H1 (cell line): ENCODE measurements around the gene TMEM39B. TPM values are rescaled to one million over a fixed set of nuclear protein-coding genes. Genes with fewer than 3 reads are reported as not detected.

ENCODE experiments used
- CTCF ChIA-PET: fragments of 300-600 bp; sonication (Branson Sonifier 250); formaldehyde crosslinking; loops from one replicate; lab custom pipeline; 2021; ENCODE audit not compliant: partially characterized antibody; lab: Charles Lee
- POLR2A ChIA-PET: fragments of 300-600 bp; sonication (Branson Sonifier 250); formaldehyde crosslinking; loops from one replicate; lab custom pipeline; 2021; ENCODE audit warnings: inconsistent platforms; ENCODE audit not compliant: partially characterized antibody; lab: Charles Lee
- DNase-seq, 2 experiments: peaks; one replicate each; pipeline versions ENCODE4 v3.0.0 to v3.0.0-alpha.2; 2010 to 2022; ENCODE audit warnings: low spot score in 2 of 2, low read depth in 1 of 2, mixed read lengths in 1 of 2
- FAIRE-seq: peaks from 2 replicates; lab custom pipeline; 2011; peaks lifted over from hg19 to GRCh38; lab: Jason Lieb, UNC
- H2AFZ ChIP-seq: 2 replicates; pipeline ENCODE4 v1.8.1; 2012; ENCODE audit warnings: low read length, inconsistent platforms
- H2AK5ac ChIP-seq: 2 replicates; pipeline ENCODE4 v1.6.1; 2013; ENCODE audit warnings: low read depth, low read length
- H2BK120ac ChIP-seq: replicated peaks from 2 replicates; pipeline ENCODE3; 2013; ENCODE audit warnings: low read depth, low read length, inconsistent platforms
- H2BK12ac ChIP-seq: 2 replicates; pipeline ENCODE4 v1.6.1; 2013; ENCODE audit warnings: low read depth, low read length
- H2BK15ac ChIP-seq: 2 replicates; pipeline ENCODE4 v1.6.1; 2013; ENCODE audit warnings: low read length
- H2BK20ac ChIP-seq: 2 replicates; pipeline ENCODE4 v1.6.1; 2013; ENCODE audit warnings: low read length
- H2BK5ac ChIP-seq: 2 replicates; pipeline ENCODE4 v1.6.1; 2013; ENCODE audit warnings: low read depth, low read length
- H3K14ac ChIP-seq: 2 replicates; pipeline ENCODE4 v1.6.1; 2013; ENCODE audit warnings: inconsistent platforms; ENCODE audit not compliant: insufficient read length
- H3K18ac ChIP-seq: 2 replicates; pipeline ENCODE4 v1.6.1; 2013; ENCODE audit warnings: low read length; ENCODE audit errors: extremely low read depth
- H3K23ac ChIP-seq: 2 replicates; pipeline ENCODE4 v1.6.1; 2013; ENCODE audit warnings: inconsistent platforms; ENCODE audit not compliant: insufficient read length
- H3K23me2 ChIP-seq: 2 replicates; pipeline ENCODE4 v1.6.1; 2013; ENCODE audit warnings: low read depth, low read length
- H3K27ac ChIP-seq: 2 replicates; pipeline ENCODE4 v1.6.1; 2011; ENCODE audit warnings: low read depth, low read length, inconsistent platforms
- H3K27me3 ChIP-seq, 4 experiments: replicated peaks in 1 of 4; 1 replicate in 1 of 4; 2 replicates in 3 of 4; pipeline versions ENCODE4 v1.6.1 to v1.8.1; 2011 to 2013; ENCODE audit warnings: low read length in 3 of 4, mild to moderate bottlenecking in 3 of 4, inconsistent platforms in 2 of 4, mixed read lengths in 2 of 4, moderate library complexity in 1 of 4; ENCODE audit not compliant: control insufficient read depth in 3 of 4, insufficient read depth in 3 of 4; ENCODE audit errors: extremely low read depth in 1 of 4
- H3K36me3 ChIP-seq, 4 experiments: 2 replicates each; pipeline versions ENCODE4 v1.6.1 to v1.8.1; 2011 to 2013; ENCODE audit warnings: mild to moderate bottlenecking in 4 of 4, low read length in 3 of 4, moderate library complexity in 2 of 4, control low read depth in 1 of 4, inconsistent platforms in 1 of 4; ENCODE audit not compliant: insufficient read depth in 4 of 4, control insufficient read depth in 2 of 4
- H3K4ac ChIP-seq: replicated peaks from 2 replicates; pipeline ENCODE3; 2013; ENCODE audit warnings: low read length, low read depth, mixed read lengths, inconsistent platforms; ENCODE audit not compliant: insufficient read length
- H3K4me1 ChIP-seq, 4 experiments: replicated peaks in 1 of 4; 1 replicate in 1 of 4; 2 replicates in 3 of 4; pipeline versions ENCODE4 v1.6.1 to v1.8.1; 2011 to 2013; ENCODE audit warnings: low read length in 3 of 4, inconsistent platforms in 2 of 4, mixed read lengths in 1 of 4; ENCODE audit not compliant: insufficient read depth in 4 of 4, control insufficient read depth in 3 of 4
- H3K4me2 ChIP-seq, 2 experiments: 2 replicates each; pipeline versions ENCODE4 v1.6.1 to v1.8.1; 2011 to 2013; ENCODE audit warnings: low read depth in 2 of 2, low read length in 2 of 2, control low read depth in 1 of 2, inconsistent platforms in 1 of 2, mild to moderate bottlenecking in 1 of 2; ENCODE audit not compliant: insufficient read depth in 1 of 2
- H3K4me3 ChIP-seq, 4 experiments: fragments of 200-600, 300-600 bp in 1 of 4; sonication (generic), shearing (Covaris generic), sonication (Bioruptor Twin) in 1 of 4; 2 replicates each; pipeline versions ENCODE4 v1.5.1 to v1.8.1; 2011 to 2016; ENCODE audit warnings: low read length in 4 of 4, low read depth in 3 of 4, control low read depth in 2 of 4, inconsistent platforms in 2 of 4, mild to moderate bottlenecking in 2 of 4, mixed read lengths in 1 of 4, moderate library complexity in 1 of 4; ENCODE audit not compliant: insufficient read depth in 2 of 4; ENCODE audit errors: extremely low read depth in 1 of 4
- H3K56ac ChIP-seq: replicated peaks from 2 replicates; pipeline ENCODE3; 2013; ENCODE audit warnings: low read depth, mild to moderate bottlenecking, mixed read lengths, low read length, inconsistent platforms; ENCODE audit not compliant: insufficient read length
- H3K79me1 ChIP-seq: 2 replicates; pipeline ENCODE4 v1.6.1; 2013; ENCODE audit warnings: low read depth, low read length, control low read depth
- H3K79me2 ChIP-seq, 2 experiments: 2 replicates each; pipeline versions ENCODE4 v1.6.1 to v1.8.1; 2012 to 2013; ENCODE audit warnings: low read length in 2 of 2, mild to moderate bottlenecking in 2 of 2, inconsistent platforms in 1 of 2; ENCODE audit not compliant: insufficient read depth in 2 of 2, control insufficient read depth in 1 of 2
- H3K9ac ChIP-seq, 4 experiments: replicated peaks in 1 of 4; 1 replicate in 1 of 4; 2 replicates in 3 of 4; pipeline versions ENCODE4 v1.6.1 to v1.8.1; 2011 to 2013; ENCODE audit warnings: low read depth in 3 of 4, low read length in 3 of 4, control low read depth in 2 of 4, mild to moderate bottlenecking in 2 of 4, moderate library complexity in 2 of 4, inconsistent platforms in 1 of 4; ENCODE audit errors: extremely low read depth in 1 of 4
- H3K9me3 ChIP-seq, 2 experiments: 2 replicates each; pipeline versions ENCODE4 v1.6.1 to v1.8.1; 2012 to 2013; ENCODE audit warnings: mild to moderate bottlenecking in 2 of 2, moderate library complexity in 2 of 2, control low read depth in 1 of 2, inconsistent platforms in 1 of 2, low read depth in 1 of 2, low read length in 1 of 2, mixed read lengths in 1 of 2; ENCODE audit not compliant: insufficient read depth in 2 of 2
- H4K20me1 ChIP-seq, 2 experiments: replicated peaks in 1 of 2; 2 replicates each; pipeline versions ENCODE3 to v1.8.1; 2011 to 2013; ENCODE audit warnings: inconsistent platforms in 2 of 2, low read length in 2 of 2, mild to moderate bottlenecking in 1 of 2; ENCODE audit not compliant: insufficient read depth in 2 of 2, control insufficient read depth in 1 of 2
- H4K5ac ChIP-seq: 2 replicates; pipeline ENCODE4 v1.6.1; 2013; ENCODE audit warnings: low read length, low read depth, mixed read lengths, inconsistent platforms; ENCODE audit not compliant: insufficient read length
- H4K8ac ChIP-seq: 2 replicates; pipeline ENCODE4 v1.8.0; 2013; ENCODE audit warnings: mild to moderate bottlenecking, moderate library complexity, low read length, inconsistent platforms; ENCODE audit not compliant: insufficient read depth; ENCODE audit errors: extremely low read depth
- H4K91ac ChIP-seq: replicated peaks from 2 replicates; pipeline ENCODE3; 2013; ENCODE audit warnings: low read length, mixed read lengths, inconsistent platforms; ENCODE audit not compliant: insufficient read length
- E2F6 ChIP-seq: IDR thresholded peaks from 2 replicates; pipeline ENCODE4 v1.6.1; 2012; ENCODE audit warnings: inconsistent platforms
- EGR1 ChIP-seq: IDR thresholded peaks from 2 replicates; pipeline ENCODE4 v1.6.1; 2011; ENCODE audit warnings: low read depth, low read length, borderline replicate concordance
- JUND ChIP-seq: IDR thresholded peaks from 2 replicates; pipeline ENCODE4 v1.6.1; 2011; ENCODE audit warnings: mild to moderate bottlenecking, improper control_type of control experiment, low read length
- MAFK ChIP-seq: IDR thresholded peaks from 2 replicates; pipeline ENCODE4 v1.6.1; 2012; ENCODE audit warnings: low read depth, mild to moderate bottlenecking, improper control_type of control experiment, low read length
- PHF8 ChIP-seq: fragments of 200-600 bp; sonication (generic); conservative IDR thresholded peaks from 2 replicates; pipeline ENCODE4 v1.7.1; 2012; ENCODE audit warnings: low read depth, mild to moderate bottlenecking, inconsistent platforms, low read length, moderate library complexity
- WGBS, 2 experiments: shearing (Covaris generic) in 1 of 2; methylation state at CpG; one replicate each; pipeline versions ENCODE4 v1.1.6 to v1.1.7; 2013 to 2015; ENCODE audit warnings: low lambda C conversion rate in 2 of 2, mixed read lengths in 2 of 2, inconsistent platforms in 1 of 2, low coverage in 1 of 2, missing lambda C conversion rate in 1 of 2; ENCODE audit not compliant: insufficient replicate concordance in 2 of 2, insufficient coverage in 1 of 2, insufficient read length in 1 of 2; ENCODE audit errors: extremely low coverage in 1 of 2, missing lambda C conversion rate in 1 of 2; 5-methylcytosine and 5-hydroxymethylcytosine counted together
- polyA plus RNA-seq, 7 experiments: library from polyadenylated mRNA; depleted of rRNA in 3 of 7; stranded (reverse) in 5 of 7; unstranded in 2 of 7; fragments of >200 nt in 5 of 7; fragments of 200-250 nt in 2 of 7; gene quantifications; 1 replicate in 5 of 7; 2 replicates in 1 of 7; 4 replicates in 1 of 7; pipeline versions ENCODE4 v1.2.1 to v1.2.3, GENCODE V29; 2011 to 2013; ENCODE audit warnings: missing spikeins in 2 of 7, mixed read lengths in 2 of 7
- total RNA-seq: library from RNA; stranded (reverse); fragmentation: NEBNext Ultra II Directional; extraction: Animal tissue kit (Norgen Biotek cat#: 25700); gene quantifications from 2 replicates; pipeline ENCODE4 v1.2.1, GENCODE V29; 2021
- TF ChIP-seq, protein P1 (sequence below): IDR thresholded peaks from 2 replicates; pipeline ENCODE4 v1.6.1; 2012; ENCODE audit warnings: inconsistent platforms

The TMEM39B gene
- total and polyA plus RNA-seq, 2 of the 8 experiments (the other 6 are each of a cell fraction or from before 2014, with no cell fraction given) = 25.3 to 32.7 TPM

GRCh38 chr1:32045772-32046171, 27.0 kb upstream of the TMEM39B start:
- Histone ChIP-seq H2BK20ac (no peak overlapping the region), H4K5ac (no peak overlapping the region), H4K91ac (no peak overlapping the region), H2BK120ac (no peak overlapping the region), H3K27ac (no peak overlapping the region), H2AFZ (no peak overlapping the region), H3K23ac (no peak overlapping the region), H3K9me3 (no peaks in the 10 kb centered on the region), H3K79me2 (no peaks in the 10 kb centered on the region), H2AK5ac (no peak overlapping the region), H3K27me3 (no peaks in the 10 kb centered on the region), H3K4me3 (no peak overlapping the region), H3K79me1 (no peaks in the 10 kb centered on the region), H3K4me1 (no peaks in the 10 kb centered on the region)
- no peak for FAIRE-seq
- WGBS, 2 experiments = 93% methylated on average over 2 of the region's 2 CpGs; no CpG with 5 or more reads in 1 of the 2 experiments
- CTCF ChIA-PET = interaction anchor here (0.6 to 1.6 kb wide), 5 partner anchors 9 to 104 kb away, joined by 3 to 4 read pairs (median 3); no protein-coding TSS in a partner anchor
- TF ChIP-seq PHF8 (no peak), E2F6 (no peak), MAFK (no peak), JUND (no peak), EGR1 (no peak)
- TF ChIP-seq, protein P1, sequence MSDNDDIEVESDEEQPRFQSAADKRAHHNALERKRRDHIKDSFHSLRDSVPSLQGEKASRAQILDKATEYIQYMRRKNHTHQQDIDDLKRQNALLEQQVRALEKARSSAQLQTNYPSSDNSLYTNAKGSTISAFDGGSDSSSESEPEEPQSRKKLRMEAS = no peak
- TF ChIP-seq, all 59 proteins: peak for 0
- DNase-seq = no peak
- no peak overlapping the region for H3K18ac ChIP-seq
- no peak overlapping the region for H3K4me2 ChIP-seq
- H2BK15ac ChIP-seq = no peak overlapping the region
- no peak overlapping the region for H2BK12ac ChIP-seq
- H3K14ac ChIP-seq = no peak overlapping the region
- H3K56ac ChIP-seq = no peak overlapping the region
- peaks cover 1 to 4% of the 10 kb centered on the region in 2 experiments for H4K20me1 ChIP-seq
- H3K9ac ChIP-seq = no peak overlapping the region
- no peak overlapping the region for H3K4ac ChIP-seq
- no peak overlapping the region for H4K8ac ChIP-seq
- H2BK5ac ChIP-seq = no peak overlapping the region
- no peaks in the 10 kb centered on the region for H3K23me2 ChIP-seq
- POLR2A ChIA-PET = interaction anchor here (0.6 to 3.1 kb wide), 3 partner anchors 11 to 213 kb away, joined by 3 to 15 read pairs (median 3); no protein-coding TSS in a partner anchor
- peaks cover 34 to 61% (median 51%) of the 10 kb centered on the region in 4 experiments for H3K36me3 ChIP-seq
